GM18508 (cell line): Measurements from ENCODE around the gene EDRF1.
"Not testable (repeated sequence)": the region's sequence is repeated elsewhere in the genome, so short reads cannot be mapped to it uniquely, and the experiment has no call there.

Source experiments
- ATAC-seq: cut with Tn5 transposase; IDR thresholded peaks from one replicate; pipeline ENCODE4 v1.9.1; 2021; ENCODE audit warnings: moderate number of reproducible peaks; ENCODE audit not compliant: insufficient read depth, unreplicated experiment

The EDRF1 gene

DNA sequence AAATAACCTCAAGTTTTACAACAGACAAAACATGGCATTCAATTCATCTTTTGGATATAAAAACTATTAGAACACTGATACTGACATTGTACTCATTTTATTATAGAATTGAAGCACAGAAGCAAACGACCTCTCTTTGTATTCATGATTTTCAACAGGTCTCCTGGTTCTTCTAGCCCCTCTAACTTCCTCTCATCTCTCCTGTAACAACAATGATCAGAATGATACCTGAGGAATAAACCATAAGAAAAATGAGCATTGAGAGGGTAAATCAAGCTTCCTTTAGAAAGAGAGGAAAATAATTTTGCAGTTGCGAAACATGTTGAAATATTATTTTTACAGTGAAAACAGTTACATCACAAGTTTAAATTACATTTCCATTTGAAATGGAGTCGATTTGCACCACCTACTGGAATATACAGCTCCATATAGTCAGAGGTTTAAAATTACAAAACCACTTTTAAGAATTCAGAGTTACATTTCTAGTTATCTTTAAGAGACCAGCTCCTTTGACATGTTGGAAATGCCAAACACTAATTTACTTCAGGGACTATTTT is 19.1 kb upstream of the EDRF1 start:
- ATAC-seq, result no peak

DNA sequence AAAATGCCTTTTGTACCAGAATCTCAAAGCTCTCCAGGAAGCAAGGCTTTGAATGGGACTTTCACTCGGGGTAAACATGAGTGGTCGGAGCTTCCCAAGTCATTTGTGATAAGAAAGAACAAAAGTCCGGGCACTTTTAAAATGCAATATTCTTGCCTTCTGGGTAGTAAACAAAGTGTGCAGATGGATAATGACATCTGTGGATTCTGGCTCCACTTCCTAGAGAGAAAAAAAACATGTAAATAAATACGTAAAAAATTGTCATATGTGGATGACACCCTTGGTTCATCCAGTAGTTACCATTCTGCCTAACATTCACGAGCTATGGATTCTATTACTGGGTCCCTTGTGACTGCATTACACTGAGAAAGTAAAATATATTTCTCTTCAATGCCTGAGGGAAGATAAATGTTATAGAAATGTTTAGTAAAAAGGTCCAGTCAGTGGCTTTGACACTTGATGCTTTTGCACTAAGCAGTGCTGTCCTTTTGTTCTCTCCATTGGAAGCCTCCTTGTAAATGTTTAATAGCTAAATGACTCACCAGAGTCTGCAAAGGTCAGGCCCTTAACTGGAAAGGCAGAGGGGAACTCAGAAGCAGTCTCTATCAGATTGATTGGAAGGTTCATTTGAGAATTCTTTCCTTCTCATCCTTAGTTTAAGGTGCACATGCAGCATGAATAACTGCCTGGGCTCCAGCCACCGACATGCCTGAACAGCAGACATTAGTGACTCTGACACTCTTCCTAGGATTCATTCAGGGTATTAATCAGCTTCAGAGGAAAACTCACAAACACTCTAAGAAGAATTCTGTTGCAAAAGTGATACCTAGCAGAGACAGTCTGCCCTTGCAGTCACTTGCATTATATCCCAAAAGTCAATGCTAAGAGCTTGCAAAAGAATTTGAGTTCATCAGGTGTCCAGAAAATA is 11.7 kb upstream of the EDRF1 start:
- peak; percentile 55 for ATAC-seq

DNA sequence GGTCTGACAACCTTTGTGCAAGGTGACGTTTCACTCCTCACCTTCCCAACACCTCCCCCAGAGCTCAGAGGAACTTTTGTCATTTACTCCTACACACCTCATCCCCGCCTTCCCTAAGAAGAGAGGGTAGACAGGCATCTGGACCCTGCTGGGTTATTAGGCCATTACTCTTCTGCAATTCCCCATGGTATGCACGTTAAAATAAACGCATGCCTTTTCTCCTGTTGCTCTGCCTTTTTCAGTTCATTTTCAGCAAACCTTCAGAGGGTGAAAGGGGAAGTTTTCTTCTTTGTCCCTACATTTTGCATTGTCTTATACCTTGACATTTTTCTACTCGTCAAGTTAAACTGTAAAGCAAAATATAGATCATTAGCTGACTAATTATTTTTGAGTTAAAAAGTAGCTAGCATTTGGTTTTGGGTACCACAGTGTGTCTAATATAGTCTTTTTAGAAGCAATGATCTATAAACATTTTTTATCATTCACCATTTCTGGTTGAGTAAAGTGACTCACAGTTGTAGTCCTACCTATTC is 10.5 kb upstream of the EDRF1 start:
- ATAC-seq, result no peak

DNA sequence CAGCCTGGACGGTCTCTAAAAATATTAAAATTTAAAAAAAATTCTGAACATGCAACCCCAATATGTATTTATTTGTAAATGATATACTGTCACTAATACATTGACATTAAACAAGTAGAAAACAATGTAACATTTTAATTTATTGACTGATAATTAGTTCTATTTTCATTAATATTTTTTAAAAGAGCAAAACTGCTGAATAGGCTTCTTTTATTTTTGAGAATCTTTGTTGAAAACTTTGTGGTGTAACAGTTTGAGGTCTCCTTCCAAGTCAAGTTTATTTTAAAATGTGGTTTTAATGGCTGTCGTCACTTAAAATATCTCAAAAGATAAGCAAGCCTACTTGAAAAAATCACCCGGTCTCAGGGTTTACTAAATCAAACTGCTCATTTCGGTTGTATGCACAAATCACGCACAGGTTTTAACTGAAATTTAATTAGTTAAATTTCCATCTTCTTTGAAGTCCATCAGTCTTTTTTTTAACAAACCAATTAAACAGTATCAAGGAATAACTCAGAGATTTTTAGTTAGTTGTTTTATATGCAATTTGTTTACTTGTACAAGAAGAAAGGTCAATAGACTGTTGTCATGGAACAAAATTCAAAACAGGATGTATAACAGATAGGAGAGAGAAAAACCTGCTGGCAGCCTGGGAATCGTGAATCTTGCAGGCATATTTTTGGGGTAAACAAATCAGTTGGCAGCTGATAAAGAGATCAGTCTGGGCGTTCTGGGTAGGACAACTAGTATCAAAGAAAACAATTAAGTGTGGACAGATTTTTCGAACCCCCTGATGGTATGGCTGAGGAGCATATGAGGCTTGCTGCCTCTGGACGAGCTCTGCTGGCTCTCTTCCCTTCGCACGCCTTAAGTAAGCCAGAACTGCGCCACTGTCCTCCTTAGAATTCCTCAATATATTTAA is 9.7 kb upstream of the EDRF1 start:
- no peak for ATAC-seq

DNA sequence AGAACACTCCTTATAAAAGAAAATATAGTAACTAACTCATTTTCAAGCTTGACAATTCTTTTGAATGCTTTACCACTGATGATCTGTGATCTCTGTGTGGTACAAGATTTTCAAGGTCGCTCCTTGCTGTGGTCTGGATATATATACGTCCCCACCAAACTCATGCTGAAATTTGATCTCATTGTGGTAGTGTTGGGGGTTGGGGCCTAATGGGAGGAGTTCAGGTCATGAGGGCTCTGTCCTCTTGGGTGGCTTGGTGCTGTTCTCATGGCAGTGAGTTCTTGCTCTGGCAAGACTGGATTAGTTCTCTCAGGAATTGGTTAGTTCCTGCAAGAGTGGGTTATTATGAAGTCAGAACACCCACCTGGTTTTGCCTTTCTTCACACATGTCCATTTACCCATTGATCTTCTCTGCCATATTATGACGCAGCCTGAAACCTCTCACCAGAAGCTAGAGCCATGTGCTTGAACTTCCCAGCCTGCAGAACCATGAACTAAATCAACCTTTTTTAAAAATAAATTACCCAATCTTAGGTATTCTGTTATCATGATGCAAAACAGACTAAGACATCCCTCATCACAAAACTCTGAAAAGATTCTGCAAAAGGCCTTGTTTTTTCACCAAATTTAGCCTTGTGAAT is 8.3 kb upstream of the EDRF1 start:
- no peak for ATAC-seq

DNA sequence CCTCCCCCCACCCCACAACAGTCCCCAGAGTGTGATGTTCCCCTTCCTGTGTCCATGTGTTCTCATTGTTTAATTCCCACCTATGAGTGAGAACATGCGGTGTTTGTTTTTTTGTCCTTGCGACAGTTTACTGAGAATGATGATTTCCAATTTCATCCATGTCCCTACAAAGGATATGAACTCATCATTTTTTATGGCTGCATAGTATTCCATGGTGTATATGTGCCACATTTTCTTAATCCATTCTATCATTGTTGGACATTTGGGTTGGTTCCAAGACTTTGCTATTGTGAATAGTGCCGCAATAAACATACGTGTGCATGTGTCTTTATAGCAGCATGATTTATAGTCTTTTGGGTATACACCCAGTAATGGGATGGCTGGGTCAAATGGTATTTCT is 4.8 kb upstream of the EDRF1 start:
- ATAC-seq, result not testable (repeated sequence)

DNA sequence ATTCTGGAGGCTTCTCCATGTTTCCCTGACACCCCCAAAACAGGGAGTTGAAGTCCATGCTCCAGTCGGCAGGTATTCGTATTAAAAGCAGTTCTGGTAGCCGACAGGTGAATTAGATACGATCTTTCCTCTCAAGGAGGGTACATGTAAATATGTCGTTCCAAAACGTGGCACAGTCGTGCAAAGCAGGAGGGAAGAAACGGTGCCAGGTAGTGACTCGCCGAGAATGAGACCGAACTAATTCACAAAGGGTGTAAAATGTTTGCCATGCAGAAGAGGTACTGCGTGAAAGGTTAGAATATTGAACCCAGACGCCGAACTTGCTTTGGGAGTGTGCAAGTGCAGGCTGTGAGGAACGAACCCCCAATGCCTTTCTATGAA is 483 bp downstream of the EDRF1 start:
- no peak for ATAC-seq

DNA sequence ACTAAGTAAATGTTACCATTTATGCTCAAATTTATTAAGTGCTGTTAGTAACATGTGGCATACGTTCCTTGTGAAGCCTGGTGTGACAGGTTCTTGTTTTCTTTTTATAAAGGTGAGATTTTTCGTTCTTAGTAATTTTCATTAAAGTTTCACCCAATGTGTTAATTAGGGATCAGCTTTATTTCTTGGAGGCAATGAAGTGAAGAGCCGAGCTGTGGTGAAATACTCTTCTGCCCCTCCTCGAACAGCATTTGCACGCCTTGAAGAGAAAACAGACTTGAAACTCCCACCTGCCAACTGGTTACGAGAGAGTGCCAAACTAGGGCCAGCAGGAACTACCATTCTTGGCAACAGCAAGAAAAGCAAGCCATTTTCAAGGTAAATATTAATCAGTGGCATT is 1.5 kb downstream of the EDRF1 start:
- peak; percentile 47 for ATAC-seq

DNA sequence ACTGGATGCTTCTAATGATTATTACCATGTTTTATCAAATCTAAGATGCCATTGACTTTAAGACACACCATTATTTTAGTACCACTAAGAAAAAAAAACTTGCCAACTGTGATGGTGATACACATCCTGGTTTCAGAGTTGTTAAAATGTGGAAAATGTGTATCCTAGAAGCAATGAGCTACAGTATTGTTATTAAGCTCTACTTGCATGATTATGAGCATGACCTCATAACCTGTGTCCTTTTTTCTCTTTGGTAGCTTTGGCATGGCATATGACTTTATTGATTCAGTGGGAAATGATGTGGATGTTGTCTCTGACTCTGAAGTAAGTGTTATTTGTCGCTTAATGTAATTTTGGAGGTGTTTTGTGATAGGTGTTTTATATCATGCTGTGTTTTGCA is 3.3 kb downstream of the EDRF1 start:
- no peak for ATAC-seq

DNA sequence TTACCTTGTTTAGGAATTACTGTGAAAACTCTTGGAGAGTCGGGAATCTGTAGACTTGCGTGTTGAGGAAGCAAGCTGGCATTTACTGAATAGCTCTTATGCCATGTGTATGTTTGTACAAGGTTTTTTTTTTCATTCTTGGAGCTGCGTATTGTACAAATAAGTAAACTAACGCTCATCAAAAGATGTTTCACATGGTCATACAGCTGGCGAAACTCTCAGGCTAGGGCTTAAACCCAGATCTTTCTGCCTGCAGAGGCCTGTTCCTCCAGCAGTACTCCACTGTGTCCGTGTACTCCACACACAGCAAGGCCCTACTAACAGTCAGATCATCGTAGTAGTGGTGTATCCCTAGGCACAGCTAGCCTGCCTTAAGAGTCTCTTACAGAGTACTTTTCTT is 7.4 kb downstream of the EDRF1 start:
- ATAC-seq, result no peak

DNA sequence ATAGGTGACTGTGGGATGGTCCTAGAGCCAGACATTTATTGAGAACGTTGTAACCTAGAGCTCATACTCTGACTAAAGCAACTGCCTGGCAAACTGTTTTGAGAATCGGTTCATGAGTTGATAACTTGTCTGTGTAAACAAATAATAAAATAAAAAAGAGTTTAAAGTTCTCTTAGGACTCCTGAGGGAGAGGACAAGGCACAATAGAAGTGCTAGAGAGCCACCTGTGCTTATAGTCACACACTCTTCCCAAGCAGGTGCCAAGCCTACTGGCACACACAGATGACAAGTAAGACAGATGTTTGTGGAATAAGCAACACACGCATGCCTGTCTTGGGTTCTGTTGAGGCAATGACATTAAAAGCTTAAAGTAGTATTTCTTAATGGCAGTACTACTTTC is 7.9 kb downstream of the EDRF1 start:
- ATAC-seq, result no peak

DNA sequence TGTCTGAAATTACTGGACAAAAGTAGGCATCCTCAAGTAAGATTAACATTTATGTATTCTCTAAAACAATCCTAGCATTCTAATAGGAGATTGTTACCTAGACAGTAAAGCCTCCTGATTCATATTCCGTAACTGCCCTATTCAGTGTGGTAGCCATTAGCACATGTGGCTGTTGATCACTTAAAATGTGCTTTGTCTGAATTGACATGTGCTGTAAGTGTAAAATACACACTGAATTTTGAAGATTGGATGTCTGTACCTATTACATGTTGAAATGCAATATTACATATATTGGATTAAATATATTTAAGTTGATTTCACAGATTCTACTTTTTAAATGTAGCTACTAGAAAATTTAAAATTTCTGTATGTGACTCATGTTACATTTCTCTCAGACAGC is 14.6 kb downstream of the EDRF1 start:
- no peak for ATAC-seq

DNA sequence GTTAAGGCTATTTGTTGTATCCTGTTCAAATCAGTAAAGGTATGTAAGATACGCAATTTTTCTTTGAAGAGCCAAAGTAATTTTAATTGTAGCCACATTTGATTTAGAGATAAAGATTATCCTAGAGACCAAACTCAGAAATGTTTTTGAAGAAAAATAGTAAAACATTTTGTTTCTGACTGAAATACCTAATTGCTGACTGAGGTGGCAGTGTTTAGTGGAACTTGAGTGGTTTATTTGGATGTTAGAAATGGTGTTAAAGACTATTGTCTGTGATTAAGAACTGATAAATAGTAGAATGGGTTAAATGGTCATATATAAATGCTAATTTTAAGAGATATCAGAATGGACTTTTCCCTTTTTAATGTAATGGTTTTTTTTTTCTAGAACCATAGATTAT is 15.3 kb downstream of the EDRF1 start:
- no peak for ATAC-seq

DNA sequence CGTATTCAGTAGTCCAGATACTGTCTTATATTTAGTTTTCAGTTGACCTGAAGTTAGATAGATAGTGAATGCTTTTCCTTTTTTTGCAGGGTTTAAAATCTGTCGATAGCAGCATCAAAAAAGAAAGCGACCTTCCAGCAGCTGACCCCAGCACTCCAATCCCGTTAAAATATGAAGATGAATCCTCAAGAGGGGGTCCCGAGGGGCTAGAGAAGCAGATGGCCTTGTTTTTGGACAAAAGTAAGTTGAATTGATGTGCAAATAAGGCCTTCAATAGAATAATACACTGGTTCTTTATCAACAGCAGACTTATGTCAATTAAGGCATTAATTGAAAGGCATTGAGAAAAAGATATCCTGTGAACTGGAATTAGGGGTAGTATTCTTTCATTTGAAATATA is 18.7 kb downstream of the EDRF1 start:
- no peak for ATAC-seq

DNA sequence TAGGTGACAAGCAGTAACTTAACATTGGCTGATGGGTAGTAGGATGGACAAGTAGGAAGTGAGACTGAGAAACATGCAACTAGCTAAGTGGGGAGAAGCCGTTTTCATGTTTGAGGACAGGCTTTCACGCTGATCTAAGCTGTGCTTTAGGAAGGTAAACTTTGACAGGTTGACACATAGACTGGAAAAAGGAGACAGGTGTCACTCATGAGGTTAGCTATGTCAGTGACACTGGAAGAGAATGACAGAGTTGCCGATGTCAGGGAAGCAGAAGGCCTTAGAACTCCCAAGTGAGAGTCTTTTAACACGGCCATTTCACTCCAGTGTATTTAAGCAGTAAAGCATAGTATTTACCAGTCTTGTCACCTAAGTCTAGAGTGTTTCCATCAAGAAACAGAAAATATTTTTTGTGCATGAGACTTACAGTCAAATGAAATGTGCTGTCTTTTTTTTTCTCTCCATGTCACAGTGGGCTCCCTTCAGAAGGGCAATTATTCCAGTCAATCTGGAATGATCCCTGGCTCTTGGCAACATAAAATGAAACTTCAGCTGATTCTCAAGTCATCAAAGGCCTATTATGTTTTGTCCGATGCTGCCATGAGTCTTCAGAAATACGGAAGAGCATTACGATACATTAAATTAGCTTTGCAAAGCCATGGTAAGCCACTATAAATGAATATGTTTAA is 20.6 kb downstream of the EDRF1 start:
- ATAC-seq, result no peak

DNA sequence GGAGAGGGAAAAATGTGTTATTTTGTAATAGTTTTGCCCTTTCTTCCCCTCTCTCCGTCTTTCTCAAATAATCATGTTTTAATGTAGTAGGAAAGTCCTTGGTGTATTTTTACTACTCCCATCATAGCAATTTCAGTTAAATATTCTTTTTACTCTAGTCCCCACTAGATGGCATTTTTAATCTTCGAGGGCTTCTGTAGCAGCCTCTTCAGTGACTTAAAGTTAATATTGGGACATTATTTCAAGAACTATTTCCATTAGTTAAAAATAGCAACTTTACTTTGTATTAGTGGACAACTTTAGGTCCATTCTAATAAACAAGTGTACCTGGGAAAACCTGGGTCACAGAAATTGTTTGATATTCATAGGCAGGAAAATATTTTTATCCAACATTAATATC is 23.0 kb downstream of the EDRF1 start:
- no peak for ATAC-seq

DNA sequence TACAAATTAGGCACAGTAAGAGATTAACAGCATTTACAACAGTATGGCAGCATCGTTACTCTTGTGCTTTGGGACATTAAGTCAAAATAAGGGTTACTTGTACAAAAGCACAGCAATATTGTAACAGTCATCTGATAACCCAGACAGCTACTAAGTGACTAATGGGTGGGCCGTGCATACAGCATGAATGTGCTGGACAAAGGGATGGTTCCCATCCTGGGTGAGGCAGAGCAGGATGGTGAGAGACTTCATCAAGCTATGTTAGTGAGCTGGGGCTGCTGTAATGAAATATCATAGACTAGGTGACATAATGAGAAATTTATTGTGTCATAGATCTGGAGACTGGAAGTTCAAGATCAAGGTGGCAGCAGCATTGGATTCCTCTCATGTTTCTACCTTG is 25.4 kb downstream of the EDRF1 start:
- no peak for ATAC-seq

DNA sequence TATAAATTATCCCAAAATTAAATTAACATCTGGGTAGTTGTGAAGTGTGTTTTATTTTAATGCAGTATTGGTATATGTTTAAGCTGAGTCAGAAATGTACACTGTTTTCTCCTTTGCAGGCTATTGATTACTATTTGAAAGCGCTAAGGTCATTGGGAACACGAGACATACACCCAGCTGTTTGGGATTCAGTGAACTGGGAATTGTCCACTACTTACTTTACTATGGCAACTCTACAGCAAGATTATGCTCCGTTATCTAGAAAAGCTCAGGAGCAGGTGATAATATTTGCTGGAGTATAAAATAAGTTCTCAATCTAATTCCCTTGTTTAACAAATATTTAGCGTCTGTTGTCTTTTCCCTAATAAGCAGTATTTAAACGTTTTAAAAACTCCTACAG is 27.9 kb downstream of the EDRF1 start:
- no peak for ATAC-seq

DNA sequence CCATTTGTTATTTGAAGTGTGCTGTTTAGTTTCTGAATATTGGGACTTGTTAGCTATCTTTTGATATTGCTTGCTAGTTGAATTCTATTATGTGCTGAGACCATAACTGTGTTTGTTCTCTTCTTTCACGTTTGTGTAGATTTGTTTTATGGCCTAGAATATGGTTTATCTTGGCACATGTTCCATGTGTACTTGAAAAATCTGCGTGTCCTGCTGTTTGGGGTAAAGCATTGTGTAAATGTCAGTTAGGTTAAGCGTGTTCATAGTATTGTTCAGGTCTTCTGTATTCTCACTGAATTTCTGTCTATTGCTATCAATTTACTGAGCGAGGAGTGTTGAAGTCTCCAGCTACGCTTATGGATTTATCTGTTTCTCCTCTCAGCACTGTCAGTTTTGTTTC is 36.7 kb downstream of the EDRF1 start:
- no peak for ATAC-seq
